AG09309 (cell line): Measurements from ENCODE around the gene STXBP5.

Source experiments
- DNase-seq: peaks from one replicate; pipeline ENCODE4 v3.0.0-alpha.2; 2010; ENCODE audit warnings: low read depth
- H3K4me3 ChIP-seq: 2 replicates; pipeline ENCODE4 v1.5.1; 2011; ENCODE audit warnings: mild to moderate bottlenecking, low read depth, low read length, moderate library complexity; ENCODE audit not compliant: control insufficient read depth
- CTCF ChIP-seq: IDR thresholded peaks from 2 replicates; pipeline ENCODE4 v1.5.1; 2011; ENCODE audit warnings: mild to moderate bottlenecking, low read depth, low read length, inconsistent platforms; ENCODE audit not compliant: insufficient read depth, control insufficient read depth; ENCODE audit errors: missing control alignments

STXBP5 gene

GRCh38 chr6:147177286-147177685, 26.9 kb upstream of the STXBP5 start:
- no peak overlapping the region for H3K4me3 ChIP-seq
- no peak for DNase-seq
- TF ChIP-seq CTCF: no peak

GRCh38 chr6:147178355-147178754, 25.9 kb upstream of the STXBP5 start:
- no peak overlapping the region for H3K4me3 ChIP-seq
- DNase-seq: no peak
- TF ChIP-seq CTCF: no peak

GRCh38 chr6:147179809-147180208, 24.4 kb upstream of the STXBP5 start:
- H3K4me3 ChIP-seq: no peak overlapping the region
- DNase-seq: no peak

GRCh38 chr6:147180926-147181325, 23.3 kb upstream of the STXBP5 start:
- TF ChIP-seq CTCF: no peak
- H3K4me3 ChIP-seq: no peak overlapping the region
- DNase-seq: no peak

More at GRCh38 chr6:147179809-147180208, 24.4 kb upstream of the STXBP5 start:
- no peak for TF ChIP-seq CTCF

- no peak for DNase-seq
- TF ChIP-seq CTCF: no peak
- H3K4me3 ChIP-seq: no peak overlapping the region
Observed at GRCh38 chr6:147184379-147184778, 19.8 kb upstream of the STXBP5 start.

- no peak for DNase-seq
- H3K4me3 ChIP-seq: no peak overlapping the region
- TF ChIP-seq CTCF: no peak
Observed at GRCh38 chr6:147185216-147185615, 19.0 kb upstream of the STXBP5 start.

GRCh38 chr6:147190556-147190955, 13.7 kb upstream of the STXBP5 start:
- DNase-seq: no peak
- H3K4me3 ChIP-seq: no peak overlapping the region
- TF ChIP-seq CTCF: no peak
